Activated CD4-positive, alpha-beta memory T cell treated with anti-CD3 and anti-CD28 coated beads for 36 hours (primary cell): Measurements from ENCODE around the gene CRISP3. TPM values are rescaled to one million over a fixed set of nuclear protein-coding genes. Genes with fewer than 3 reads are reported as not detected.

Experiments used
- CTCF ChIA-PET: fragments of 350-600 bp; sonication (Branson Sonifier 250); formaldehyde crosslinking; loops from one replicate; lab custom pipeline; 2021; ENCODE audit warnings: antibody characterized with exemption, inconsistent platforms; lab: Charles Lee
- POLR2A ChIA-PET: fragments of 350-600 bp; sonication (Branson Sonifier 250); formaldehyde crosslinking; loops from one replicate; lab custom pipeline; 2021; ENCODE audit warnings: antibody characterized with exemption; lab: Charles Lee
- DNase-seq: peaks from one replicate; pipeline ENCODE4 v3.0.0-alpha.2; 2020
- H3K27ac Mint-ChIP-seq: one replicate; pipeline ENCODE4 v1.8.0; 2021; ENCODE audit warnings: mixed read lengths
- H3K27me3 Mint-ChIP-seq: one replicate; pipeline ENCODE4 v1.8.0; 2021; ENCODE audit warnings: mixed read lengths
- H3K36me3 Mint-ChIP-seq: one replicate; pipeline ENCODE4 v1.8.0; 2021; ENCODE audit warnings: mixed read lengths
- H3K4me1 Mint-ChIP-seq: one replicate; pipeline ENCODE4 v1.8.0; 2021; ENCODE audit warnings: low read depth, mixed read lengths
- H3K4me3 Mint-ChIP-seq: one replicate; pipeline ENCODE4 v1.8.0; 2021; ENCODE audit warnings: mild to moderate bottlenecking, mixed read lengths
- H3K9me3 Mint-ChIP-seq: one replicate; pipeline ENCODE4 v1.8.0; 2021; ENCODE audit warnings: mixed read lengths
- intact Hi-C: fragments of 100-400 bp; cut with micrococcal nuclease; formaldehyde crosslinking; loops from one replicate; pipeline ENCODE4 v1.15.1; 2023
- total RNA-seq, 2 experiments: library from RNA; stranded (reverse); gene quantifications; one replicate each; pipeline ENCODE4 v1.2.3, GENCODE V29; 2021

CRISP3 gene, protein sequence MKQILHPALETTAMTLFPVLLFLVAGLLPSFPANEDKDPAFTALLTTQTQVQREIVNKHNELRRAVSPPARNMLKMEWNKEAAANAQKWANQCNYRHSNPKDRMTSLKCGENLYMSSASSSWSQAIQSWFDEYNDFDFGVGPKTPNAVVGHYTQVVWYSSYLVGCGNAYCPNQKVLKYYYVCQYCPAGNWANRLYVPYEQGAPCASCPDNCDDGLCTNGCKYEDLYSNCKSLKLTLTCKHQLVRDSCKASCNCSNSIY
- not detected for total RNA-seq

DNA sequence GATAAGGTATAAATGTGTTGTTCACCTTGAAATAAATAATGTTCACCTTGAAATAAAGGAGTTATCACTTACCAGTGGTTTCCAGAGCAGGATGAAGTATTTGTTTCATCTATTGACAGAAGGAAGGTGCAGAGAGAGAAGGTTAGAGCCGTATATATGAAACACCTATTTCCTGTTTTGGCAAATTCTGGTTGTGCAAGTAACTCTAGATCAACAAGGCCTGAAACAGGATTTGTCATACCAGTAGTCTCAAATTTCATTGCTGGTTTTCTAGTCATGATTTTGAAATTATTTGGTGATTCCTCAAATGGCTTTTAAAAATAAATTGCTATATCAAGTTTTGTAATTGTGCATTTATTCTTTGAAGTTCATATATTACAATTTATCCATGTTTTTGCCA is at the start of gene CRISP3:
Gene CRISP3, minus strand, starts transcription at position 130 of the 400 bp plus-strand sequence. Its CDS starts 21 bp downstream, at position 109.
- intact Hi-C loops = no loop called here
- no peaks in the 10 kb centered on the region for H3K36me3 Mint-ChIP-seq
- no peaks in the 10 kb centered on the region for H3K27me3 Mint-ChIP-seq
- no peaks in the 10 kb centered on the region for H3K4me1 Mint-ChIP-seq
- no peak for DNase-seq
- no peak within 1 kb of the TSS for H3K4me3 Mint-ChIP-seq
- POLR2A ChIA-PET = no interaction called here
- H3K27ac Mint-ChIP-seq = no peak within 1 kb of the TSS
- H3K9me3 Mint-ChIP-seq = no peaks in the 10 kb centered on the region
- CTCF ChIA-PET = no interaction called here

DNA sequence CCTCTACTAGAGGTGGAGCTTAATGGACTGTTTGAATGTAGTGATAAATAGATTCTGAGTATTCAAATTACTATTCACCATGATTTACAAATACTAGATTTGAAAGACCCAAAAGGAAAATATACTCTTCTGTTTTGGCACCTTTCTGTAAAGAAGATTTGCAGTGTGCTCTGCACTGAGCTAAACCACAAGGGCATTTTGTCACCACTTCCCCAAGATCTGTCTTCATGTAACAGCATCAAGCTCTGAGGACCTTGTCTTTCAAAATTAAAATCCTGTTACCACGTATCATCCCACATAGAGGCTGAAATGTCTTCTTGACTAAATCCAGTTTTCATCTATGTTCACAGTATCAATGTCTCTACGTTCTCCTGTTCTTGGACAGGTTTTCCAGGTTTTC is 46.2 kb upstream of the CRISP3 start:
- no peak for DNase-seq
- POLR2A ChIA-PET = no interaction called here
- CTCF ChIA-PET = no interaction called here
- Mint-ChIP-seq H3K4me3 (no peak overlapping the region), H3K27ac (no peak overlapping the region), H3K9me3 (no peaks in the 10 kb centered on the region), H3K36me3 (no peaks in the 10 kb centered on the region), H3K4me1 (no peaks in the 10 kb centered on the region), H3K27me3 (no peaks in the 10 kb centered on the region)
- intact Hi-C loops = no loop called here

DNA sequence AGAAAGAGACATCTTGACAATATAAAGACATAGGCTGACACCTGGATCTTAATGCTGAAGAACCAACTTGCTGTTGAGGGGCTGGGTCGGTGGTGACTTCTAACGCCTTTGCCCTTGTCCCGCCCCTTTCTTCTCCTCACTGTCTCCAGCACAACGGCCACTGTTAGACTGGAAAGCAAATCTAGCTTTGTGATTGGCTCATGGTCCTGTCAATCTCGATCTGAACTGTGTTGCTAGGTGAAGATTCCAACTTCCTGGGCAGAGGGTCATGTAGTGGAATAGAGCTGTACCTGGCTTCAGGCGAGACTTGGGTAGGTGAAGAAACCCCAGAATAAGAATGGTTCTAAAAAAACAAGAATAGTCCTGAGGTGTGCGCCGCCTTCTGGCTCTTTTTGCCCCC is 43.0 kb upstream of the CRISP3 start, which contains the start of gene PGK2:
Gene PGK2, minus strand, starts transcription at position 110 of the 400 bp plus-strand sequence. Its CDS starts 98 bp downstream, at position 12.
- no peak within 1 kb of the TSS for H3K27ac Mint-ChIP-seq

DNA sequence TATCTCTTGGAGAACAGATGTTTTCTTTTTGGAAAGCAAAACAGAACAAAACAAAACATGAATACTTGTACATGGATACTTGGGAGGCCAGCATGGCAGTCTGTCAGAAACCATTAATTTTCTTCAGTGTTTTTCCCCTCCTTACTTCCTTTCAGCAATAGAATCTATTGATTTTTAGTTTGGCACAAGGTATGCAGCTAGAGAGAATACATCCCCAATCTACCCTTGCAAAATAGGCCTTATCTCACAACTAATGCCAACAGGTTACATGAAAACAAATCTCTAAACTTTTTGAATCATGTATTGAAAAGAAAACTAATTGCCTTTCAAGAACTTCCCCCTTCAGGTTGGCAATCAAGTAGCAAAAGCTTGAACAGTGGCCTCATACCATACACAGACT is 40.1 kb upstream of the CRISP3 start:
- H3K9me3 Mint-ChIP-seq = no peaks in the 10 kb centered on the region
- no peak for DNase-seq
- no peak overlapping the region for H3K4me3 Mint-ChIP-seq
- intact Hi-C loops = no loop called here
- ChIA-PET CTCF (no interaction called here), POLR2A (no interaction called here)
- no peaks in the 10 kb centered on the region for H3K27me3 Mint-ChIP-seq
- H3K36me3 Mint-ChIP-seq = no peaks in the 10 kb centered on the region
- no peak overlapping the region for H3K27ac Mint-ChIP-seq
- no peaks in the 10 kb centered on the region for H3K4me1 Mint-ChIP-seq

More for the DNA sequence above, 43.0 kb upstream of the CRISP3 start, which contains the start of gene PGK2:
- Mint-ChIP-seq H3K9me3 (no peaks in the 10 kb centered on the region), H3K4me1 (no peaks in the 10 kb centered on the region), H3K27me3 (no peaks in the 10 kb centered on the region), H3K4me3 (no peak within 1 kb of the TSS), H3K36me3 (no peaks in the 10 kb centered on the region)
- no peak for DNase-seq
- ChIA-PET CTCF (no interaction called here), POLR2A (no interaction called here)
- intact Hi-C loops = no loop called here

DNA sequence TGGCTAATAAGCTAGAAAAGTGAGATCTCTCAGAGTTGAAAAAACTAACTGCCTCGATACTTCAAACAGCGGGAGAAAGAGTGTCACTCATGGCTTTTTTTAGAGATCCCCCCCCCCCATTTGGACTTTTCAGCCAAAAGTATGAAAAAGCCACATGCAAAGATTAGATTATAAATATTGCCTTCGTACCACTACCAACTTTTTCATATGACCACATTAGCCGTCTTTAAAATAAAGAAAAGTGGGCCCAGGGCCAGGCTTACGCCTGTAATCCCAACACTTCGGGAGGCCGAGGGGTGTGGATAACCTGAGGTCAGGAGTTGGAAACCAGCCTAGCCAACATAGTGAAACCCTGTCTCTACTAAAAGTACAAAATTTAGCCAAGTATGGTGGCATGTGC is 38.5 kb upstream of the CRISP3 start:
- Mint-ChIP-seq H3K9me3 (no peaks in the 10 kb centered on the region), H3K27ac (no peak overlapping the region), H3K36me3 (no peaks in the 10 kb centered on the region), H3K27me3 (no peaks in the 10 kb centered on the region), H3K4me3 (no peak overlapping the region), H3K4me1 (no peaks in the 10 kb centered on the region)
- ChIA-PET CTCF (no interaction called here), POLR2A (no interaction called here)
- DNase-seq = no peak
- intact Hi-C loops = no loop called here

DNA sequence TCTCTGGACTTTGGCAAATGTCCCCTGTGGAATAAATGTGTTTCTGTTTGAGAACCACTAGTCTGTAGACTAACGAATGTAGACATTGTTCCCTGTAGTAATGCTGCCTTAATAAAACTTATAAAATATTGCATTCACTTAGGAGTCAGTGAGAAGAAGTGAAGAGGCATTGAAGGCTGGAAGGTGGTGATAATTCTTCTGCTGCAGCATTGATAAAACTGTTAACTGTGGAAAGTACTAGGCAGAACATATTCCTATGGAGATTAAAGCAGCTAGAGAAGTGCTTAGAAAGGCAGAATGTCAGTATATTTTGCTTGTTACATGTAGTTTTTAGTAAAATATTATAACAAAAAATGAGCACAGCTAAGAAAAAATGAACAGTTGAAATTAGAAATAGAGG is 38.1 kb upstream of the CRISP3 start:
- Mint-ChIP-seq H3K4me1 (no peaks in the 10 kb centered on the region), H3K4me3 (no peak overlapping the region), H3K27me3 (no peaks in the 10 kb centered on the region), H3K36me3 (no peaks in the 10 kb centered on the region), H3K27ac (no peak overlapping the region), H3K9me3 (no peaks in the 10 kb centered on the region)
- intact Hi-C loops = no loop called here
- POLR2A ChIA-PET = no interaction called here
- CTCF ChIA-PET = no interaction called here
- DNase-seq = no peak

DNA sequence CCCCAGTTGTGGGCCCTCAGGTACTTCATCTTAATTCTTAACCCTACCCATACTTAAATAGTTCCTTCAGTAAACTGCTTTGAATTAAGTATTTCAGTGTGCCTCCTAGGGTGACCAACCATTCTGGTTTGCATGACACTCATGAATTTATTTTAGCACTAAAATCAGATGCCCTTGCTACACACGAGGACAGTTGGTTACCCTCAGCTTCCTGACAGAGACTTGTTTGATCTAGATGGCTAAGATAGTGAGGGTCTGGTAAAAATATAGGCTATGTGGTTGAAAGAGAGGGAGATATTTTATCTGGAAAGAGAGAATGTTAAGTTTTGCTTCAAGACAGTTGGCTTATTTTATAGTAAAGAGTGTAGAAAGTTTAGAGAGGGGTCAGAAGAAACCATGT is 32.3 kb upstream of the CRISP3 start:
- ChIA-PET CTCF (no interaction called here), POLR2A (no interaction called here)
- H3K4me1 Mint-ChIP-seq = no peaks in the 10 kb centered on the region
- H3K27me3 Mint-ChIP-seq = no peaks in the 10 kb centered on the region
- H3K4me3 Mint-ChIP-seq = no peak overlapping the region
- intact Hi-C loops = no loop called here
- H3K9me3 Mint-ChIP-seq = no peaks in the 10 kb centered on the region
- H3K36me3 Mint-ChIP-seq = no peaks in the 10 kb centered on the region
- no peak overlapping the region for H3K27ac Mint-ChIP-seq
- DNase-seq = no peak

DNA sequence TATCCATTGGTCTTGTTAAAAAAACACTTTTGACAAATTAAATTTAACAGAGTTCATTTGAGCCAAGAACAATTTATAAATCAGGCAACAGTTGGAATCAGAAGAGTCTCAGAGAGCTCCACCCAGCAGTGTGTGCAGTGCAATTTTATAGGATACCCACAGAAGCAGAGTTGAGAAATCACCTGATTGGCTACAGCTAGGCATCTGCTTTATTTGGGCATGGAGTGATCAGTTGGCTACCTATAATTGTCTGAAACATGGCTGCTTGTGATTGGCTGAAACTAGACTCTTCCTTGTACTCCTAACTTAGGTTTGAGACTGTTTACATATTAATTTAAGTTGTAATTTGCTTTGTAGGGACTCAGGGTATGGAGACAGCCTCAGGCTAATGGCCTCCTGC is 30.9 kb upstream of the CRISP3 start:
- Mint-ChIP-seq H3K4me3 (no peak overlapping the region), H3K36me3 (no peaks in the 10 kb centered on the region), H3K27ac (no peak overlapping the region), H3K9me3 (no peaks in the 10 kb centered on the region), H3K4me1 (no peaks in the 10 kb centered on the region), H3K27me3 (no peaks in the 10 kb centered on the region)
- ChIA-PET POLR2A (no interaction called here), CTCF (no interaction called here)
- intact Hi-C loops = no loop called here
- no peak for DNase-seq

DNA sequence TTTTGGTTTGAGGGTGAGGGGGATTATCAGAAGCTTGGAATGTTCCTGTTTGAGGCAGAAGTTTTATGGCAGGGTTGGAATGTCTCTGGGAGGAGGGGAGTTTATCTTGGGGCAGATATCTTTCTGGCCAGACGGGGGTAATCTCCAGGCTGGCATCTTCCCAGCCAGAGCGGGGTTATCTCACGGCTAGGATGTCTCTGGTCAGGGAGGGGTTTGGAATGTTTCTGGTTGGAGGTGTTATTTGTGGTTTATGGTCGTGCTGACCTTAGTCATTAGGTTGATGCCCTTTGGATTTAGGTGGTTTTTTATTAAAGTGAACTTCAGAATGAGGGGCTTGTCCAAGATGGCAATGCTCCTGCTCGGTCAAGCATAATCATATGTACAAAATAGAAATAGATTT is 28.1 kb upstream of the CRISP3 start:
- Mint-ChIP-seq H3K4me3 (no peak overlapping the region), H3K27me3 (no peaks in the 10 kb centered on the region), H3K27ac (no peak overlapping the region), H3K4me1 (no peaks in the 10 kb centered on the region), H3K36me3 (no peaks in the 10 kb centered on the region), H3K9me3 (no peaks in the 10 kb centered on the region)
- ChIA-PET CTCF (no interaction called here), POLR2A (no interaction called here)
- DNase-seq = no peak
- intact Hi-C loops = no loop called here

DNA sequence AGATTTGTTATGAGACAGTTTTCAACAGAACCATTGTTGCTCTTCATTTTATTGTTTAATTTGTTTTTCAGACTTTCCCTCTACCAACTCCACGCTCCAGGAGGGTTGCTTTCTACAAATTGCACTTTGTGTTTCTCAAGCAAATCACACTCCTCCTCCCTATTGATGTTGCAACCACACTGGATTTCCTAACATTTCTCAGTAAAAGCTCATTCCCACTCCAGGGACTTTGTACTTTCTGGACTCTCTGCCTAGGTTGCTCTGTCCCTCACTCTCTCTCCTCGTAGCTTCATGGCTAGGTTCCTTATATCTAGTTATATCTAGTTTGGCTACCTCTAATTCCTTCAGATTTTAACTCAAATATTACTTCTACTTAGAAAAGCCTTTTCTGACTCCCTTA is 22.6 kb upstream of the CRISP3 start:
- ChIA-PET POLR2A (no interaction called here), CTCF (no interaction called here)
- no peaks in the 10 kb centered on the region for H3K9me3 Mint-ChIP-seq
- DNase-seq = no peak
- H3K4me3 Mint-ChIP-seq = no peak overlapping the region
- H3K27me3 Mint-ChIP-seq = no peaks in the 10 kb centered on the region
- no peak overlapping the region for H3K27ac Mint-ChIP-seq
- H3K36me3 Mint-ChIP-seq = no peaks in the 10 kb centered on the region
- intact Hi-C loops = no loop called here
- H3K4me1 Mint-ChIP-seq = no peaks in the 10 kb centered on the region

DNA sequence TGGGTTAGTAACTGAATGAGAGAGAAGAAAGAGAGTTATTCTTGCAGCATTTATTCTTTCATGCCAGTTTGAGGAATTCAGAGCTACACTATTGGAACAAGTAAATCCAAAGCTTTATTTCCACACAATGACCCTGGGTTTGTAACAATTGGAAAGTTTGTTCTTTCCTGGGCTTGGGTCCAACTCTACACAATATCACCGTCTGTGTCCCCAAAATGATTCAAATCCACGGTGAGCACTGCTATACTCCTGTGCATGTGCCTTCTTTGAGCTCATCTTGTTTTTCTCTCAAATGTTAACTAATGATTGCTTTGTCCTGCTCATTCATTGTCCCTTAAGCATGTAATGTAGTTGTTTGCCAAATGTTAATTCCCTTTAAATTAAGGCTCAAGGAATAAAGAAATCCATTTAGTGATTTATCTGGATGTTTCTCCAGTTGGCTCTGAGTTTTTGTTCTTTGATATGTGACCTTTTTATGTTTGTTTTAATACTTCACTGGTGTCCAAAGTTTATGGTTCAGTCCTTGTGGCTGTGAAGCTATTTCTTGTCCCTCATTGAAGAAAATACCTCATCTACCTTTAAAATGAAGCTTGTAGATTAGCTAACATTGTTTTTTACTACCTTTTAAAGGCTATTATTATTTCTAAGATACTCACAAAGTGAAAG is 20.5 kb upstream of the CRISP3 start:
- CTCF ChIA-PET = no interaction called here
- no peak overlapping the region for H3K27ac Mint-ChIP-seq
- POLR2A ChIA-PET = no interaction called here
- H3K4me1 Mint-ChIP-seq = no peaks in the 10 kb centered on the region
- no peaks in the 10 kb centered on the region for H3K9me3 Mint-ChIP-seq
- no peak overlapping the region for H3K4me3 Mint-ChIP-seq
- intact Hi-C loops = no loop called here
- no peaks in the 10 kb centered on the region for H3K36me3 Mint-ChIP-seq
- DNase-seq = no peak
- no peaks in the 10 kb centered on the region for H3K27me3 Mint-ChIP-seq

DNA sequence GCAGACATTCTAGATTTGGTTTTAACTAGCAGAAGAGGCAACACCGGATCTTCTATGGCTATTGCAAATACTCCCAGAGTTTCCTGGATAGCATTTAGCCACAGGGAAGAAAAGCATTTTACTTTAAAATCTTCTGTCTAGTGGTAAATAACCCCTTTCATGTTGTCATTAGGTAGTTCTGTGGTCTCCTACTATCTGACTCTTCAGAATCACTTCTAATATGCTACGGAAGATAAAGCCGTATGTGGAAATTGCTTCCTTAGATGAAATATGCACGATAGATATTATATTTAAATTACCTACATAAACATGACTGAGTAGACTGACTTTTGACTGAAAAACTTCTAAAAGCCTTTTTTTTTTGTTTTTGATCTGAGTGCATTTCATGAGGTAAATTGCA is 759 bp downstream of the CRISP3 start:
- Mint-ChIP-seq H3K4me1 (no peaks in the 10 kb centered on the region), H3K9me3 (no peaks in the 10 kb centered on the region), H3K36me3 (no peaks in the 10 kb centered on the region), H3K4me3 (no peak overlapping the region), H3K27ac (no peak overlapping the region), H3K27me3 (no peaks in the 10 kb centered on the region)
- ChIA-PET POLR2A (no interaction called here), CTCF (no interaction called here)
- intact Hi-C loops = no loop called here
- no peak for DNase-seq

DNA sequence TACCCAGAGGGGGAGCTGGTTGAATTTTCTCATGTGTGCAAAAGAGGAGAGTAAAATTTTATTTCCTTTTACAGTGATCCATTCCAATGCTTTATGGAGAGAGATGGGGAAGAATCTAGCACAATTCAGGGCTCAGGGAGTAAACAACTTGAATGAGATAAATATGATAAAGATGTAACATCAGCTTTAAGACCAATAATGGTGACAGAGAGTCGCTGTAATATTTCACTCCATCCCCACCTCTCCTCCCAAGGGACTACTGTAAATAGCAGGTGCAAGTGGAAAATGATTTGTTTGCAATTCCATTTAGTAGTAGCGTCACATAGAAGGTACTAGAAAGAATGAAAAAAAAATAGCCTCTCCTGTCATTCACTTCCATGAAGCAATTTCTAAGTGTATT is 4.8 kb downstream of the CRISP3 start:
- H3K36me3 Mint-ChIP-seq = no peaks in the 10 kb centered on the region
- no peak overlapping the region for H3K4me3 Mint-ChIP-seq
- CTCF ChIA-PET = no interaction called here
- POLR2A ChIA-PET = no interaction called here
- no peaks in the 10 kb centered on the region for H3K4me1 Mint-ChIP-seq
- no peak for DNase-seq
- intact Hi-C loops = no loop called here
- no peaks in the 10 kb centered on the region for H3K9me3 Mint-ChIP-seq
- no peaks in the 10 kb centered on the region for H3K27me3 Mint-ChIP-seq
- H3K27ac Mint-ChIP-seq = no peak overlapping the region
